A673 (cell line): ENCODE results near the gene DOCK4. TPM values are rescaled to one million over a fixed set of nuclear protein-coding genes. Genes with fewer than 3 reads are reported as not detected.

Source experiments
- BruUV-seq: library from RNA; stranded (reverse); fragments of 400-500 nt; replicated peaks from 2 replicates; lab custom pipeline; 2021; lab: Mats Ljungman, UMichigan
- CTCF ChIA-PET: fragments of 300-600 bp; sonication (Branson Sonifier 250); formaldehyde crosslinking; loops from one replicate; lab custom pipeline; 2022; ENCODE audit warnings: antibody characterized with exemption; lab: Charles Lee
- POLR2A ChIA-PET: fragments of 300-600 bp; sonication (Branson Sonifier 250); formaldehyde crosslinking; loops from one replicate; lab custom pipeline; 2022; ENCODE audit warnings: antibody characterized with exemption; ENCODE audit not compliant: low non-redundant PET; lab: Charles Lee
- DNase-seq: peaks from one replicate; pipeline ENCODE4 v3.0.0-alpha.2; 2015; ENCODE audit warnings: low spot score
- H3K27ac ChIP-seq: fragments of 200-600 bp; sonication (generic); 2 replicates; pipeline ENCODE4 v1.5.1; 2016; ENCODE audit warnings: mixed run types, low read depth, mild to moderate bottlenecking, mixed read lengths, antibody characterized with exemption, low read length; ENCODE audit not compliant: poor library complexity, severe bottlenecking
- H3K27me3 ChIP-seq: fragments of 200-600 bp; sonication (generic); replicated peaks from 2 replicates; pipeline ENCODE4 v1.6.1; 2017; ENCODE audit warnings: mixed run types, low read depth, mild to moderate bottlenecking, mixed read lengths, antibody characterized with exemption, low read length; ENCODE audit not compliant: insufficient read depth, poor library complexity
- H3K36me3 ChIP-seq: fragments of 200-600 bp; sonication (generic); 2 replicates; pipeline ENCODE4 v1.6.1; 2016; ENCODE audit warnings: mixed run types, mild to moderate bottlenecking, mixed read lengths, antibody characterized with exemption, low read length; ENCODE audit not compliant: insufficient read depth, poor library complexity, severe bottlenecking
- H3K4me1 ChIP-seq: fragments of 200-600 bp; sonication (generic); 2 replicates; pipeline ENCODE4 v1.6.1; 2017; ENCODE audit warnings: mixed run types, mild to moderate bottlenecking, mixed read lengths, antibody characterized with exemption, low read length; ENCODE audit not compliant: insufficient read depth, poor library complexity, severe bottlenecking
- H3K4me3 ChIP-seq: fragments of 200-600 bp; sonication (generic); 2 replicates; pipeline ENCODE4 v1.5.1; 2016; ENCODE audit warnings: low read depth, mixed run types, mild to moderate bottlenecking, mixed read lengths, low read length; ENCODE audit not compliant: poor library complexity, severe bottlenecking
- H3K9me3 ChIP-seq: fragments of 200-600 bp; sonication (generic); 2 replicates; pipeline ENCODE4 v1.6.1; 2016; ENCODE audit warnings: mixed run types, low read depth, mild to moderate bottlenecking, mixed read lengths, antibody characterized with exemption, low read length; ENCODE audit not compliant: poor library complexity, severe bottlenecking
- EZH2 ChIP-seq: fragments of 200-600 bp; sonication (generic); IDR thresholded peaks from 2 replicates; pipeline ENCODE4 v1.6.1; 2017; ENCODE audit warnings: borderline replicate concordance, low read depth, mild to moderate bottlenecking, mixed read lengths, antibody characterized with exemption, low read length; ENCODE audit not compliant: poor library complexity, severe bottlenecking
- intact Hi-C: fragments of 100-400 bp; cut with micrococcal nuclease; formaldehyde crosslinking; loops from one replicate; pipeline ENCODE4 v1.10.0; 2022; ENCODE audit not compliant: unreplicated experiment
- total RNA-seq: library from RNA; stranded (reverse); gene quantifications from 2 replicates; pipeline ENCODE4 v1.2.3, GENCODE V29; 2021
- TF ChIP-seq, protein P1 (sequence below): fragments of 300-800, 200-600 bp; sonication (generic); conservative IDR thresholded peaks from 2 replicates; pipeline ENCODE4 v1.5.1; 2017; ENCODE audit warnings: low read depth, mild to moderate bottlenecking, antibody characterized with exemption, low read length, moderate library complexity, mixed read lengths

The DOCK4 gene
- total RNA-seq, 1 experiment from 2014 or later, result 28.5 TPM

DNA sequence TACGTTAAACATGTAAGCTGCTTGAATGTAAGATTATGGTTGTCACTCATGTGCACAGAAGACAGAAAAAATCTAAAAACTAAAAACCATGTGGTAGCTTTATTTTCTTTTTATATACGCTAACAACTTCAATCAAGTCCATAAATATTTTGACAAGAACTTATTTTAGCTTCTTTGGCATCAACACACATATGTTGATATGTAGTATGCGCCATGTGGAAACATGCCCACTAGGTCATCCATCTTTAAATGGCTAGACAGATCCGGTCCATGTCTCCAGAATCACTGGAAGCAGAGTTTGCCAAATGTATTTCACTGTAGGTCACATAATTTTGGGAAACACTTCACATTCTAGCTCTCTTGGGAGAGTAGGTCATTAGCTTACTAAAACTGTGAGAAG lies 382.4 kb downstream of the DOCK4 start:
- H3K4me3 ChIP-seq, result no peak overlapping the region
- H3K36me3 ChIP-seq, result no peaks in the 10 kb centered on the region
- no peaks in the 10 kb centered on the region for H3K4me1 ChIP-seq
- no peak overlapping the region for H3K27ac ChIP-seq
- no TSS peak for BruUV-seq
- H3K9me3 ChIP-seq, result no peaks in the 10 kb centered on the region
- intact Hi-C loops, result no loop called here
- no peak for DNase-seq
- ChIA-PET CTCF (no interaction called here), POLR2A (no interaction called here)
- H3K27me3 ChIP-seq, result no peaks in the 10 kb centered on the region
- TF ChIP-seq, protein P1, sequence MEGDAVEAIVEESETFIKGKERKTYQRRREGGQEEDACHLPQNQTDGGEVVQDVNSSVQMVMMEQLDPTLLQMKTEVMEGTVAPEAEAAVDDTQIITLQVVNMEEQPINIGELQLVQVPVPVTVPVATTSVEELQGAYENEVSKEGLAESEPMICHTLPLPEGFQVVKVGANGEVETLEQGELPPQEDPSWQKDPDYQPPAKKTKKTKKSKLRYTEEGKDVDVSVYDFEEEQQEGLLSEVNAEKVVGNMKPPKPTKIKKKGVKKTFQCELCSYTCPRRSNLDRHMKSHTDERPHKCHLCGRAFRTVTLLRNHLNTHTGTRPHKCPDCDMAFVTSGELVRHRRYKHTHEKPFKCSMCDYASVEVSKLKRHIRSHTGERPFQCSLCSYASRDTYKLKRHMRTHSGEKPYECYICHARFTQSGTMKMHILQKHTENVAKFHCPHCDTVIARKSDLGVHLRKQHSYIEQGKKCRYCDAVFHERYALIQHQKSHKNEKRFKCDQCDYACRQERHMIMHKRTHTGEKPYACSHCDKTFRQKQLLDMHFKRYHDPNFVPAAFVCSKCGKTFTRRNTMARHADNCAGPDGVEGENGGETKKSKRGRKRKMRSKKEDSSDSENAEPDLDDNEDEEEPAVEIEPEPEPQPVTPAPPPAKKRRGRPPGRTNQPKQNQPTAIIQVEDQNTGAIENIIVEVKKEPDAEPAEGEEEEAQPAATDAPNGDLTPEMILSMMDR, result no peak
- TF ChIP-seq EZH2, result no peak

DNA sequence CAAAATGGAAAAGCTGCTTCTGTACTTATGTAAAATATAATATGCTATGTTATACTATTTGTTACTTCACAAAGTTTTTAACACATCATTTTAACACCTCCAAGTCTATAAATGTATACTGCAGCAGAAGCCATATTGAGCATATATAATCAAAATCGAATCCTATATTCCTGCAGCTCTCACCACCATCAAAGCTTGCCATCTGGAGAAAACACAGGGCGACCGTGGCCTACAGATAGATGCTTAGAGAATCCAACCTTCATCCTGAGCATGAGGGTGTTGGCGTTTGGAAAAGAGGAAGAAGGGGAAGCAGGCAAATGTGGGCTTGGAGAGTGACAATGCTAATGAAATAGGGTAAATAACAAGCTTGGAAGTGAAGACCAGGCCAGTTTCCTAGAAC lies 385.2 kb downstream of the DOCK4 start:
- intact Hi-C loops, result no loop called here
- no peak overlapping the region for H3K27ac ChIP-seq
- no peaks in the 10 kb centered on the region for H3K27me3 ChIP-seq
- ChIA-PET POLR2A (no interaction called here), CTCF (no interaction called here)
- H3K4me1 ChIP-seq, result no peaks in the 10 kb centered on the region
- TF ChIP-seq, protein P1, result no peak
- no peaks in the 10 kb centered on the region for H3K36me3 ChIP-seq
- H3K9me3 ChIP-seq, result no peaks in the 10 kb centered on the region
- no peak for DNase-seq
- no peak overlapping the region for H3K4me3 ChIP-seq
- BruUV-seq, result no TSS peak

DNA sequence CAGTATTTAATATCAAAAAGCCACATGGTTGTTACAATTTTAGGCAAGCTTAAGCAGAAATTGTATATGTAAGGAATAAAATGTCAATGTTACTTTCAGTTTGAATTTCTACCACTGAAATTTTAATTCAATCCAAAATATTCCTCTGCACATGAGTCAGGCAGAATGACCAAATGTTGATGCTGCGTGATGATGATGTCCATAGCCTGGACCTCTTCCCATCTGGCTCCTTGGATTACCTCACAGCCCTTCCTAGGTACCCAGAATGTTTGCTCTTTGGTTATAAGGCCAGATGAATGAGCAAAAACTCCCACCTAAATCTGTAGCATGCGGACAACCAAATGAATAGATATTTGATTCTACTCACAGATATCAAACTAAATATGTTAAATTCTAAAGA lies 385.6 kb downstream of the DOCK4 start:
- Histone ChIP-seq H3K4me3 (no peak overlapping the region), H3K9me3 (no peaks in the 10 kb centered on the region), H3K4me1 (no peaks in the 10 kb centered on the region), H3K27me3 (no peaks in the 10 kb centered on the region), H3K27ac (no peak overlapping the region), H3K36me3 (no peaks in the 10 kb centered on the region)
- BruUV-seq, result no TSS peak
- ChIA-PET POLR2A (no interaction called here), CTCF (no interaction called here)
- DNase-seq, result no peak
- no peak for TF ChIP-seq EZH2
- intact Hi-C loops, result no loop called here

DNA sequence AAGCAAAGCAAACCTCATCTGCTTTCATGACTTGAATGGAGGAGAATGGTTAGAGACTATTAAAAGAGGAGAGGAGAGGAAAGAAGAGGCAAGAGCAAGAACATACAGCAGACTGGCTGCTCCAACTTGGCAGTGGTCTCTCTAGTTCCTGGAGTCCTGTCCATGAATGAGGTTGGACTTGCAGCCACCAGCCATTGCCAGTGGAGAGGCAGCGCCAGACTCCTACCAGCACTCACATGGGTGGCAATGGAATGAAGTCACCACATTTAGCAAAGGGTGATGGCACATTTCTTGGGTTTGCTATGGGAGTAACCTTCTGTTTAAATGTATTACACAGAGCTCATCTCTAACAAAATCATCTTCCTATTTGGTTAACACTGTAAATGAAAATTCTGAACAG lies 386.1 kb downstream of the DOCK4 start:
- Histone ChIP-seq H3K4me3 (no peak overlapping the region), H3K36me3 (no peaks in the 10 kb centered on the region), H3K4me1 (no peaks in the 10 kb centered on the region), H3K9me3 (no peaks in the 10 kb centered on the region), H3K27ac (no peak overlapping the region), H3K27me3 (no peaks in the 10 kb centered on the region)
- CTCF ChIA-PET, result no interaction called here
- DNase-seq, result no peak
- POLR2A ChIA-PET, result no interaction called here
- no TSS peak for BruUV-seq
- intact Hi-C loops, result no loop called here
- TF ChIP-seq EZH2, result no peak
- TF ChIP-seq, protein P1, result no peak
